NCI-H2081 treated with DMSO at 0.1 percent for 48 hours (cell line): ENCODE data around the gene ARSB.

ENCODE experiments used
- DNase-seq: peaks from one replicate; lab custom pipeline; 2025; lab: John Stamatoyannopoulos, UW

ARSB gene

DNA sequence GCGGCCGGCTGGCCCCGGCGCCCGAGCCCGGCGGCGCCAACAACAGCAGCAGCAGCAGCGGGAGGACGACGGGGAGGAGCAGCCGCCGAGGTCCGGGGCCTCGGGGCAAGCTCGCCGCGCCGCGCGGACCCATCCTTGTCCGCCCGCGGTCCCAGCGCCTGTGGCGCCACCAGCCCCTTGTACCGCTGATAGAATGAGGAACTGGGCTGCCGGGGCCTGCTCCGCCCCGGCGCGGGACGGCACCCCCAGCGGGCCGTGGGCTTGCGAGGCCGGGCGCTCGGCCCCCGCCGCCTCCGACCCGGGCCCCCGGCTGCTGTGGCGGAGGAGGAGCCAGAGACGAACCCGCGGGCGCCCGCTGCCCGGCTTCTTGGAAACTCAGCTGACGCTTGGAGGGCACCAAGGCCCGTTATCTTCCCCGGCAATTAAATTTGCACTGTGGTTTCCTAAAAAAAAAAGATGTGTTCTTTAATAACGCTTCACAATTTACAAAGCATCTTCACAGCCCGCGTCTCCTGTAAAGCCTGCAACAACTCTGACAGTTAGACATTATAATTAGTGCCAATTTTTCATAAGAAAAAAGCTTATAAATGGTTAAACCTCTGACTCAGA lies at the start of gene ARSB:
ARSB (minus strand) TSS at position 195 of the 609 bp plus-strand sequence; CDS start at position 133, 62 bp downstream.
- DNase-seq, result no peak

- no peak for DNase-seq
Measured at GRCh38 chr5:79032782-79033181, 47.7 kb upstream of the ARSB start.

DNA sequence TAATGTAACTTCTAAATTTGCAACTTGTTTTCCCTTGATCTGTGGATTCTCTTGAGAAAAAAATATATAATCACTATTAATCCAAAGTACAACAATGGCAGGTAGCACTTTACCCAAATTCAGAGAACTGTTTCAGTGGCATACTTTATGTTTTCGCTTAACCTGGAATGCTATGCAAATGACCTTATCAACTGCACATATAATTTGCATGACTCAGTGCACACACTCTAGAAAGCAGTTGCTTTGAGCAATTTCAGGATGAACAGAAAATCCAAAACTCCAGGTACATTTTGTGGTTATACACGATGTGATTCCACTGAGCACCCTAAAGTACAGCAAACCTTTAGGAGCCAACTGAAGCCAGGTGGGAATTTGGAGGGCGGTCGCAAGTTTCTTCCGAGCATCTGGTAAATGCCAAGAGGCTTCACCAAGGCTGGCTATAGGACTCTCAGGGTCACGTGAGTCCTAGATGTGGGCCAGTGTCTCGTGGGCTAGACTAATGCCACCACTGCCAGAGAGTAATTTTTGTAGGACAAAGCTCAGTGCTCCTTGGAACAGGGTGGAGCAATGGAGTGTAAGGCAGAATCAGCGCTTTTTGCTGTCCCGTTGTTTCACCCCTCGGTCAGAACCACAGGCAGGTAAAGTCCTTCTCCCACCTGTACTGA lies 47.1 kb upstream of the ARSB start:
- DNase-seq, result no peak

DNA sequence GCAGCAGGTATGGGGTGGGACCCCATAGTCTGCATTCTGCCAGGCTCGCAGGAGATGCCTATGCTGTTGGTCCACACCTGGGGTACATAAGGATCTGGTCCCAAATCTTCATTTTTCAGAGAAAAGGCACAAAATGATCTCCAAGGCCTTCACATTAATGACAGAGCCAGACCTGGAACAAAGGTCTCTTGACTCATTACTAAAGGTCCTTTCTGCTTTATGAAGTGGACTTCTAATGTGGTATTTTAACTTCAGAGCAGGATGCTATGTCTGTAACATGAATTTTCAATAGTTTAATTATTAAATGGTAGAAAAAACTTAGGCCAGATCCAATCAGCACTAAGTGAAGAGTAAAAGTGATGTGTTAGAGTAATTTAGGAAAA lies 46.4 kb upstream of the ARSB start:
- DNase-seq, result no peak

GRCh38 chr5:79030663-79031484 lies 45.8 kb upstream of the ARSB start:
- no peak for DNase-seq

DNA sequence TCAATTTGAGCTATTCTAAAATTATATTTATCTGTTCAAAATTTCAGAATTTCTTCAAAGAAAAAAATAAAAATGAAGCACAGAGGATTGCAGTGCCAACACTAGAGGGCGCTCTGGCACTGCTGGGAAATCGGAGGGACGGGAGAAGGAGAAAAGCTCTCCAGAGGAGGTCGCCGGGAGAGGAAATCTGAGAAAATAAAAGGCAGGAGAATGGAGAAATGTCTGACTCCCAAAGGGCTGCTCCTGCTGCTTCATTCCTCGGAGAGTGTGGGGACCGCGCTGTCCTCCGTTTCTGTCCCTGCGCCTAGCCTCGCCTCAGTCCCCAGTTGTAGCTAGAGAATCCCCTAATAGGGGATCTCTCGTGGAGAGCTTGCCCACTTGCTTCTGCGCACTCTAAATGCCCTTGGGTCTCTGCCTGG lies 40.0 kb upstream of the ARSB start:
- DNase-seq, result peak; percentile 9

DNA sequence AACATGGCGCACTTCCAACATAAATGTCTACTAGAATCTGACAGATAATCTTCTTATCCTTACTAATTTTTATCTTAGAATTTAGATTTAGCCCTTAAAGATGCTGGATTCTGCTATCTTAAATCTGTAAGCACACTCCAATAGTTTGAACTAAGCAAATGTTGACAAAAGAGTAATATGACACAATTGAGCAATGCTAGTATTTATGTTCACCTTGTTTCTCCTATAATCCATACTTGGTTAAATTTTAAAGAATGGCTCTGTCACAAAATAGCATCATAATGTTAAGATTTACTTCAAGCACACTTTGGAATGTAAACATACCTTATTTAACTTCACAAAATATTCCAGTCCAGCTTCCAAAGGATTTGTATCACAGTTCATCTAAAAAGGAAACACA lies 38.8 kb upstream of the ARSB start:
- no peak for DNase-seq

- peak; percentile 31 for DNase-seq
Measured at GRCh38 chr5:79023348-79023747, 38.2 kb upstream of the ARSB start.

DNA sequence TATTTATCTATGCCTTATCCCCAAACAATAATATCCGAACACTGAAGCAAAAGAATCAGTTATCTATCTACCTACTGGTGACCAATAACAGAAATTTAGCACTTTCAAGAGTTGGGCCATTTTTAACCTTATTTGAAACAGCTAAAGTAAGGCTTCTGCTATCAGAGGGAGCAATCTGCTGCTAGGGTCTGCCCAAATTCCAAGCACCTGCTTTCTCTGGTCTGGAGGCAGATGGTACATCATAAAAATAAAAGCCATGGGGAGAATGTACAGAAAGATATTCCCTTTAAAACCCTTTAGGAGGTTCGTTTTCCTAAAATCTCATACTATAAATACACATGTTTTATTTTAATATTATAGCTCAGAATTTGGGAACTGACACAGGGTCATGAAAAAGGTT lies 37.7 kb upstream of the ARSB start:
- DNase-seq, result no peak

GRCh38 chr5:79021753-79022152 lies 36.6 kb upstream of the ARSB start:
- DNase-seq, result no peak

DNA sequence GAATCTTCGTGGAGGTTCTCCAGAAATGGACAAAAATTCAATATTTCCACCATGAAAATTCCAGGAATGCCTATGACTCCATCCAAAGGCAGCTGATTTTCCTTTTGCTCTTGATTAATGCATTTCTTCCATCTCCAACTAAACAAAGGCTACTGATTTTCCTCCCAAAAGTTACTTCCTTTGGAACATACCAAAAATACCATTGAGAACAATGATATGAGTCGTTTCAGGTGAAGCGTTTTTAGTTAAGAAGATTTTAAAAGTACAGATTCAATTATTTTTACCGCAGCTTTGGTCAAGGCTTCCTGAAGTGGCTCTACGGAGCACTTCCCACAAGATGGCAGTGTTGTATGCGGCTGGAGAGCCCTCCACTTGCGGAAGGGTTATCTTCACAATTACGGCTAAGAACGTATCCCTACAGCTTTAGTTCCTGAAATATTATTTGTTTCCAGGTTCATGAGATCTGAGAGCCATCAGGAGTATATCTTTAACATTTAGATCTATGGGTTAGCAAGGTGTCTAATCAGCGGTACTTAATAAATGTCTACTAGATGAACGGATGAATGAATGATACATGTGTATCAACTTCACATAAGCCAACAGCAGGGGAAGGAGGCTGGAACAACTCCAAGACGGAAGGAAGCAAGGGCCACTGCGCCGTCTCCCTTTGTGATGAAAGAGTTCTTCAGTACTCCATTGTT lies 35.9 kb upstream of the ARSB start:
- DNase-seq, result no peak

- no peak for DNase-seq
Measured at GRCh38 chr5:79014631-79015030, 29.5 kb upstream of the ARSB start.

DNA sequence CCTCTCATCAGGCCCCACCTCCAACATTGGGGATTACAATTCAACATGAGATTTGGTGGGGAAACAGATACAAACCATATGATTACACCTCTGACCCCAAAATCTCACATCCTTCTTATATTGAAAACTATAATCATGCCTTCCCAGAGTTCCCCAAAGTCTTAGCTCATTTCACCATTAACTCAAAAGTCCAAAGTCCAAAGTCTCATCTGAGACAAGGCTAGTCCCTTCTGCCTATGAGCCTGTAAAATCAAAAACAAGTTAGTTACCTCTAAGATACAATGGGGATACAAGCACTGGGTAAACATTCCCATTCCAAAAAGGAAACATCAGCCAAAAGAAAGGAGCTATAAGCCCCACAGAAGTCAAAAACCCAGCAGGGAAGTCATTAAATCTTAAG lies 26.8 kb upstream of the ARSB start:
- no peak for DNase-seq

DNA sequence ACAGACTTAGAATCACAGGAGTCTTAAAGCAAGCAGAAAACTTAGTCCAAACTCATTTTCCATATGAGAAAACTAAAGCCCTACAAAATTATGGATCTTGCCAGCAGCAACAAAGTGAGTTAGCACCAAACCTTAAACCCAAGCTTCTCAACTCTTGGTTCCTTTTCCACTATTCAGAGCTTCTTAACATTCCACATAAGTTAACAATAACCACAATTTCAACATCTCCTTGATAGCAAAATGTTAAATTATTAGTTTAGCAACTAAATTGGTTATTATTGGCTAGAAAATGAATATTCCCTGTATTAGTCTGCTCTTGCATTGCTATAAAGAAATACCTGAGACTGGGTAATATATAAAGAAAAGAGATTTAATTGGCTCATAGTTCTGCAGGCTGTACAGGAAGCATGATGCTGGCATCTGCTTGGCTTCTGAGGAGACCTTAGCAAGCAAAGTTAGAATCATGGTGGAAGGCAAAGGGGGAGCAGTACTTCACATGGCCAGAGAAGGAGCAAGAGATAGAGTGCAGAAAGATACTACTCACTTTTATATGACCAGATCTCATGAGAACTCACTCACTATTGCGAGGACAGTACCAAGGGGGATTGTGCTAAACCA lies 26.2 kb upstream of the ARSB start:
- no peak for DNase-seq

GRCh38 chr5:79008362-79008761 lies 23.3 kb upstream of the ARSB start:
- no peak for DNase-seq

- no peak for DNase-seq
Measured at GRCh38 chr5:79007872-79008271, 22.8 kb upstream of the ARSB start.

- DNase-seq, result no peak
Measured at GRCh38 chr5:79005936-79006631, 21.0 kb upstream of the ARSB start.

GRCh38 chr5:79005151-79005550 lies 20.0 kb upstream of the ARSB start:
- no peak for DNase-seq

DNA sequence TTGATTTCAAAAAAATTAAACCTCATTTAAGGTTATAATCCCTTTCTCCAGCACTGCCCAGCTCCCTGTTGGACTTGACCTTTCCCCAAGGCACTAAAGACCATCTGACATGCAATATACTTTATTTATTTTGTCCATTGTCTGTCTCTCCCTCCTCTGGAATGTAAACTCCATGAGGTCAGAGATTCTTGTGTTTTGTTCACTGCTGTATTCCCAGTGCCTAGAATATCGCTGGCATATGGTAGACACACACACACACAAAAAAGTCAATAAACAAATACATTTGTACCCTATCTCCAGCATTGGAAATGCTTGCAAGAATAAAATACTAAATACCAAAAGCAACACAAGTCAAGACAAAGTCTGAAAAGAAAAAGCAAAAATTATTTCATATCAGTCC lies 17.3 kb upstream of the ARSB start:
- no peak for DNase-seq

DNA sequence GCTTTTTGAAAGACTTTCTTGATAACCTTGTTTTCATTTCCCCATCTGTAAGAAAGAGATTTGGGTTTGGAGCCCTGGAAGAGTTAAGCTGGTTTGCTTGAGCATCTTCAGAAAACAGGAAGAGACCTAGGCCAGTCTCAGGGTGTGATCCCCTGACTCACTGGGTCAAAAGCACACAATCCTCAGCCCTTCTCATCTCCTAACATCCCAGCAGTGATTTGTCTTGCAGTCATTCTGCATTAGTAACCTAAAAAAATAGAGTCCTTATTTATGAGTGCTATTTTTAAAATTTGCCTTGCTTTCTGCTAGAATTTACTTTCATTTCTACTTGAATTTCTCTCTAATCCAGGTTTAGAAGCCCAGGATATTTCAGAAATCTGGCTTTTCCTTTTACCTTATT lies 16.4 kb upstream of the ARSB start:
- DNase-seq, result no peak

DNA sequence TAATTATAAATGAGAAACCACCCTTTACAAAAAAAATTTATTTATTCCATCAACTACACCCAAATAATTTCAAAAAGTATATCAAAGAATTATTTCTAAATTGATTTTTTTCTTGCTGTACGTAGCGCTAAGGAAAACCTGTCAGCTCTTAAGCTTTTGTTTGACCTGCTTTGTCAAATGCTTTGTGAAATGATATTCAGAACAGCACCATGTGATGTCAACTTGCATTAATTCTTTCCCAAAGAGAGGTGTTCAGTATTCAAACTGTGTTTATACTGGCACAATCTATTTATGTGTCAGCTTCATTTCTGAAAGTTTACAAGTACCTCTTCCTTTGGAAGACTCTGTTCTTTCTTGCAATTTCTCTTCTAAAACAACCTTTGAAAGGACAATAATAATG lies 12.0 kb upstream of the ARSB start:
- DNase-seq, result no peak
